Esophagus squamous epithelium (tissue), 4 donors: ENCODE data around the gene CORO7.

Experiments
- POLR2A ChIP-seq, 4 donors: fragments of 450-650 bp; IDR thresholded peaks; one replicate each; pipeline ENCODE4 v1.6.1; 2017; ENCODE audit warnings: antibody characterized with exemption in 4 of 4, mild to moderate bottlenecking in 4 of 4, moderate library complexity in 3 of 4
- TF ChIP-seq, protein P1 (sequence below), 6 experiments: fragments of 450-650 bp in 4 of 6; fragments of 200-600 bp in 2 of 6; sonication (generic) in 2 of 6; IDR thresholded peaks; one replicate each; pipeline ENCODE4 v1.5.1; 2016 to 2019; ENCODE audit warnings: antibody characterized with exemption in 6 of 6, mild to moderate bottlenecking in 4 of 6, moderate library complexity in 4 of 6

- TF ChIP-seq, protein P1, sequence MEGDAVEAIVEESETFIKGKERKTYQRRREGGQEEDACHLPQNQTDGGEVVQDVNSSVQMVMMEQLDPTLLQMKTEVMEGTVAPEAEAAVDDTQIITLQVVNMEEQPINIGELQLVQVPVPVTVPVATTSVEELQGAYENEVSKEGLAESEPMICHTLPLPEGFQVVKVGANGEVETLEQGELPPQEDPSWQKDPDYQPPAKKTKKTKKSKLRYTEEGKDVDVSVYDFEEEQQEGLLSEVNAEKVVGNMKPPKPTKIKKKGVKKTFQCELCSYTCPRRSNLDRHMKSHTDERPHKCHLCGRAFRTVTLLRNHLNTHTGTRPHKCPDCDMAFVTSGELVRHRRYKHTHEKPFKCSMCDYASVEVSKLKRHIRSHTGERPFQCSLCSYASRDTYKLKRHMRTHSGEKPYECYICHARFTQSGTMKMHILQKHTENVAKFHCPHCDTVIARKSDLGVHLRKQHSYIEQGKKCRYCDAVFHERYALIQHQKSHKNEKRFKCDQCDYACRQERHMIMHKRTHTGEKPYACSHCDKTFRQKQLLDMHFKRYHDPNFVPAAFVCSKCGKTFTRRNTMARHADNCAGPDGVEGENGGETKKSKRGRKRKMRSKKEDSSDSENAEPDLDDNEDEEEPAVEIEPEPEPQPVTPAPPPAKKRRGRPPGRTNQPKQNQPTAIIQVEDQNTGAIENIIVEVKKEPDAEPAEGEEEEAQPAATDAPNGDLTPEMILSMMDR (IDR thresholded peaks at IDR 0.05) = peak in 5 of 6 experiments; percentile 43 to 56 (median 53)
- no peak for TF ChIP-seq POLR2A (IDR thresholded peaks at IDR 0.05)
Measured at GRCh38 chr16:4313563-4314531, 102.5 kb downstream of the CORO7 start.
